Measurements from ENCODE around the gene PFN2. TPM values are rescaled to one million over a fixed set of nuclear protein-coding genes. Genes with fewer than 3 reads are reported as not detected.

PFN2 gene, protein sequence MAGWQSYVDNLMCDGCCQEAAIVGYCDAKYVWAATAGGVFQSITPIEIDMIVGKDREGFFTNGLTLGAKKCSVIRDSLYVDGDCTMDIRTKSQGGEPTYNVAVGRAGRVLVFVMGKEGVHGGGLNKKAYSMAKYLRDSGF
- 95.3 and 128 TPM in 2 replicates for total RNA-seq

GRCh38 chr3:149970716-149971402, at the start of gene PFN2:
PFN2 (minus strand) TSS chr3:149970895; CDS start chr3:149970856, 39 bp downstream.

Other genes with a start within 250 kb of the PFN2 start
- gene COMMD2, start 218.4 kb downstream of the PFN2 start, total RNA-seq, result 20.6 and 24.4 TPM in 2 replicates
- not detected in 2 replicates for gene ANKUB1, start 178.3 kb downstream of the PFN2 start, total RNA-seq
- 33.9 and 62.0 TPM in 2 replicates for gene RNF13, start 157.7 kb downstream of the PFN2 start, total RNA-seq

All from epithelial cell of alveolus of lung (primary cell).